IMR-90 (cell line): Measurements from ENCODE around the gene GMNN. TPM values are rescaled to one million over a fixed set of nuclear protein-coding genes. Genes with fewer than 3 reads are reported as not detected.

Experiments
- ATAC-seq: fragments of 200-7000 bp; cut with Tn5 transposase; 2 replicates; pipeline ENCODE4 v1.9.1; 2020; ENCODE audit warnings: low read depth, mild to moderate bottlenecking, moderate library complexity
- BruUV-seq: library from RNA; stranded (reverse); fragments of 400-500 nt; replicated peaks from 2 replicates; lab custom pipeline; 2021; lab: Mats Ljungman, UMichigan
- CTCF ChIA-PET: fragments of 300-600 bp; formaldehyde crosslinking; extraction: SDS; loops from one replicate; lab custom pipeline; 2021; ENCODE audit warnings: antibody characterized with exemption; lab: Yijun Ruan, JAX
- POLR2A ChIA-PET: fragments of 300-600 bp; sonication (Branson Sonifier 250); formaldehyde crosslinking; loops from one replicate; lab custom pipeline; 2022; ENCODE audit warnings: antibody characterized with exemption; ENCODE audit not compliant: unreplicated experiment; lab: Charles Lee
- DNase-seq: peaks from one replicate; pipeline ENCODE4 v3.0.0; 2013
- H2AFZ ChIP-seq: replicated peaks from 2 replicates; pipeline ENCODE3; 2013; ENCODE audit warnings: low read length, mild to moderate bottlenecking; ENCODE audit not compliant: poor library complexity
- H2AK5ac ChIP-seq: 2 replicates; pipeline ENCODE4 v1.6.1; 2013; ENCODE audit warnings: low read depth, low read length, inconsistent platforms
- H2AK9ac ChIP-seq: replicated peaks from 2 replicates; pipeline ENCODE3; 2013; ENCODE audit warnings: mild to moderate bottlenecking, low read depth, low read length, moderate library complexity; ENCODE audit not compliant: poor library complexity
- H2BK120ac ChIP-seq: 2 replicates; pipeline ENCODE4 v1.6.1; 2013; ENCODE audit warnings: low read depth, low read length, inconsistent platforms
- H2BK15ac ChIP-seq: 3 replicates; pipeline ENCODE4 v1.6.1; 2013; ENCODE audit warnings: low read depth, low read length, inconsistent platforms
- H2BK20ac ChIP-seq: 2 replicates; pipeline ENCODE4 v1.6.1; 2013; ENCODE audit warnings: low read depth, mild to moderate bottlenecking, inconsistent platforms, low read length, moderate library complexity
- H2BK5ac ChIP-seq: 2 replicates; pipeline ENCODE4 v1.6.1; 2013; ENCODE audit warnings: mild to moderate bottlenecking, low read depth, low read length, inconsistent platforms; ENCODE audit not compliant: poor library complexity, severe bottlenecking
- H3K14ac ChIP-seq: replicated peaks from 2 replicates; pipeline ENCODE4 v1.6.1; 2013; ENCODE audit warnings: low read depth, low read length, inconsistent platforms
- H3K18ac ChIP-seq: 2 replicates; pipeline ENCODE4 v1.6.1; 2013; ENCODE audit warnings: low read depth, low read length, control low read depth
- H3K23ac ChIP-seq: 2 replicates; pipeline ENCODE4 v1.6.1; 2013; ENCODE audit warnings: low read depth, low read length, inconsistent platforms
- H3K27ac ChIP-seq: 2 replicates; pipeline ENCODE4 v1.5.1; 2013; ENCODE audit warnings: mild to moderate bottlenecking, control low read depth, low read length; ENCODE audit not compliant: insufficient read depth
- H3K27me3 ChIP-seq: 2 replicates; pipeline ENCODE4 v1.6.1; 2013; ENCODE audit warnings: low read length; ENCODE audit not compliant: control insufficient read depth, insufficient read depth
- H3K36me3 ChIP-seq: 2 replicates; pipeline ENCODE4 v1.6.1; 2013; ENCODE audit warnings: low read length, mixed read lengths; ENCODE audit not compliant: control insufficient read depth, insufficient read depth
- H3K4ac ChIP-seq: 2 replicates; pipeline ENCODE4 v1.6.1; 2013; ENCODE audit warnings: low read depth, low read length, inconsistent platforms
- H3K4me1 ChIP-seq: 2 replicates; pipeline ENCODE4 v1.6.1; 2013; ENCODE audit warnings: low read length, mixed read lengths; ENCODE audit not compliant: control insufficient read depth, insufficient read depth
- H3K4me2 ChIP-seq: 2 replicates; pipeline ENCODE4 v1.6.1; 2013; ENCODE audit warnings: low read depth, mild to moderate bottlenecking, control low read depth, low read length, moderate library complexity
- H3K4me3 ChIP-seq: 2 replicates; pipeline ENCODE4 v1.5.1; 2013; ENCODE audit warnings: low read depth, mild to moderate bottlenecking, control low read depth, low read length, moderate library complexity; ENCODE audit not compliant: insufficient read depth
- H3K56ac ChIP-seq: 2 replicates; pipeline ENCODE4 v1.6.1; 2013; ENCODE audit warnings: low read length, inconsistent platforms; ENCODE audit not compliant: insufficient read depth; ENCODE audit errors: extremely low read depth
- H3K79me1 ChIP-seq, 2 experiments: 2 replicates each; pipeline ENCODE4 v1.6.1; 2013; ENCODE audit warnings: low read length in 2 of 2, inconsistent platforms in 1 of 2, low read depth in 1 of 2
- H3K9ac ChIP-seq: 2 replicates; pipeline ENCODE4 v1.6.1; 2013; ENCODE audit warnings: low read depth, low read length, control low read depth
- H3K9me1 ChIP-seq: 2 replicates; pipeline ENCODE4 v1.6.1; 2013; ENCODE audit warnings: low read length, inconsistent platforms; ENCODE audit not compliant: insufficient read depth
- H3K9me3 ChIP-seq: 2 replicates; pipeline ENCODE4 v1.6.1; 2013; ENCODE audit warnings: low read length; ENCODE audit not compliant: control insufficient read depth, insufficient read depth
- H4K20me1 ChIP-seq: 2 replicates; pipeline ENCODE4 v1.6.1; 2013; ENCODE audit warnings: low read length, inconsistent platforms; ENCODE audit not compliant: insufficient read depth
- H4K5ac ChIP-seq: 2 replicates; pipeline ENCODE4 v1.6.1; 2013; ENCODE audit warnings: mild to moderate bottlenecking, low read depth, low read length, control low read depth
- H4K8ac ChIP-seq, 2 experiments: 2 replicates each; pipeline ENCODE4 v1.6.1; 2013; ENCODE audit warnings: low read depth in 2 of 2, low read length in 2 of 2, control low read depth in 1 of 2, inconsistent platforms in 1 of 2
- H4K91ac ChIP-seq: 2 replicates; pipeline ENCODE4 v1.6.1; 2013; ENCODE audit warnings: low read depth, low read length, inconsistent platforms; ENCODE audit not compliant: insufficient read depth
- BHLHE40 ChIP-seq: fragments of 150-350 bp; IDR thresholded peaks from 2 replicates; pipeline ENCODE4 v1.6.1; 2016; ENCODE audit warnings: mild to moderate bottlenecking, low read depth, low read length
- FOS ChIP-seq: fragments of 150-350 bp; IDR thresholded peaks from 2 replicates; pipeline ENCODE4 v1.6.1; 2016; ENCODE audit warnings: low read depth, low read length
- MAFK ChIP-seq: IDR thresholded peaks from 2 replicates; pipeline ENCODE4 v1.6.1; 2012; ENCODE audit warnings: low read depth, low read length, improper control_type of control experiment
- WGBS, 2 experiments: methylation state at CpG; one replicate each; pipeline versions ENCODE4 v1.1.5 to v1.1.7; 2013; ENCODE audit warnings: missing lambda C conversion rate in 2 of 2; ENCODE audit not compliant: insufficient read length in 1 of 2; ENCODE audit errors: extremely low coverage in 2 of 2; 5-methylcytosine and 5-hydroxymethylcytosine counted together
- dilution Hi-C: fragments of 300-500 bp; cut with HindIII; formaldehyde crosslinking; loops from one replicate; pipeline ENCODE4 v1.14.3; 2018; ENCODE audit warnings: low sequenced_read_pairs; ENCODE audit not compliant: unreplicated experiment
- in situ Hi-C: fragments of 300-500 bp; cut with MboI; formaldehyde crosslinking; loops from 3 replicates; pipeline ENCODE4 v1.14.3; 2019; ENCODE audit warnings: low sequenced_read_pairs, inconsistent platforms, mixed read lengths
- intact Hi-C: fragments of 100-400 bp; cut with micrococcal nuclease; formaldehyde crosslinking; loops from 2 replicates; pipeline ENCODE4 v1.10.0; 2022
- polyA plus RNA-seq, 3 experiments: library from polyadenylated mRNA; depleted of rRNA; stranded (reverse); fragments of >200 nt; gene quantifications; 2 replicates each; pipeline ENCODE4 v1.2.3, GENCODE V29; 2012; ENCODE audit warnings: low replicate concordance in 1 of 3
- total RNA-seq: library from RNA; depleted of rRNA; stranded (reverse); fragments of >200 nt; gene quantifications from 2 replicates; pipeline ENCODE4 v1.2.3, GENCODE V29; 2012

GMNN gene
- total and polyA plus RNA-seq, 2 of the 4 experiments (the other 2 are of a cell fraction), result 19.7 to 22.2 TPM

DNA sequence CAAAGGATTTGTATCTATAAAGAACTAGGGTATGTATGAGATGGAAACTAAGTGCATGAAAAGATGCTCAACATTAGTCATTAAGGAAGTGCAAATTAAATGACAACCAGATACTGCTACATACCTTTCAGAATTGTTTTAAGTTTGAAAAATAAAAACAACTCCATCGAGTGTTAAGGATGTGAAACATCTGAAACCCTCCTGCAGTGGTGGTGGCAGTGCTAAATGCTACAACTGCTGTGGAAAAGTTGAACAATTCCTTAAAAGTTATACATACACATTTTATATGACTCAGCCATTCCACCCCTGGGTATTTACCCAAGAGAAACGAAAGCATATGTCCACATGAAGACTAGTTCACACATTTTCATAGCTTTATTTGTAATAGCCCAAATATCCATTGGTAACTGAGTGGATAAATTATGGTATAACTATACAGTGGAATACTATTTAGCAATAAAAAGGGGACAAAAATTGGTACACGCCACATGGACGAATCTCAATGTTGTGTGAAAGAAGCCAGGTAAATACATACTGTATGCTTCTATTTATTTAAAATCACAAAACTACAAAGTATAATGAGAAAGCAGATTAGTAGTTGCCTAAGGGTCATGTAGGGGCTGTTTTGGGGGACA, 13.4 kb downstream of the GMNN start:
- Histone ChIP-seq H3K9ac (no peak overlapping the region), H3K14ac (no peak overlapping the region), H3K4ac (no peak overlapping the region), H3K56ac (no peak overlapping the region), H2BK5ac (peak overlapping the region; percentile 70), H4K91ac (no peak overlapping the region), H3K9me1 (0 out of 2 replicates have a peak, but pooled peaks cover 3% of the 10 kb centered on the region), H3K27ac (no peak overlapping the region), H3K79me1 (peaks cover 0 to 3% of the 10 kb centered on the region in 2 experiments; a peak in 3 of 4 replicates), H3K4me1 (no peaks in the 10 kb centered on the region), H3K36me3 (peaks cover 6% of the 10 kb centered on the region), H3K18ac (no peak overlapping the region; the same call in 1 of the 2 replicates), H4K5ac (no peak overlapping the region; the same call in 1 of the 2 replicates), H3K4me2 (peak overlapping the region; percentile 46; the same call in 1 of the 2 replicates), H2BK120ac (no peak overlapping the region), H4K8ac (no peak overlapping the region), H2AK9ac (no peak overlapping the region), H2BK15ac (no peak overlapping the region), H3K23ac (no peak overlapping the region), H2AFZ (no peak overlapping the region), H3K27me3 (no peaks in the 10 kb centered on the region), H2AK5ac (no peak overlapping the region), H3K9me3 (no peaks in the 10 kb centered on the region), H2BK20ac (no peak overlapping the region), H4K20me1 (no peaks in the 10 kb centered on the region), H3K4me3 (no peak overlapping the region)
- dilution Hi-C loops (no loop called here), in situ Hi-C loops (no loop called here), intact Hi-C loops (no loop called here)
- POLR2A ChIA-PET, result no interaction called here
- peak; percentile 33; the same call in 1 of the 2 replicates for TF ChIP-seq FOS
- no peak for TF ChIP-seq BHLHE40
- no peak for TF ChIP-seq MAFK
- CTCF ChIA-PET, result interaction anchor here (0.6 to 1.1 kb wide), 2 partner anchors 9 to 65 kb away, joined by 3 read pairs; no protein-coding TSS in a partner anchor
- ATAC-seq (peak; percentile 90), DNase-seq (peak; percentile 81)
- BruUV-seq, result no TSS peak
- no CpG with 5 or more reads among the region's 4 CpGs for WGBS, 2 experiments
